Renal cortex interstitium (tissue), 11 donors: Measurements from ENCODE around the gene POM121C. TPM values are rescaled to one million over a fixed set of nuclear protein-coding genes. Genes with fewer than 3 reads are reported as not detected.
"Not testable (repeated sequence)": the region's sequence is repeated elsewhere in the genome, so short reads cannot be mapped to it uniquely, and the experiment has no call there.

Experiments
- DNase-seq, 11 donors: peaks; one replicate each; pipeline ENCODE4 v3.0.0-alpha.2; 2013; ENCODE audit warnings: low read depth in 9 of 11, low spot score in 4 of 11; ENCODE audit errors: extremely low read depth in 1 of 11
- polyA plus RNA-seq, 3 donors: library from polyadenylated mRNA; unstranded; fragments of 120-200 nt; gene quantifications; one replicate each; pipeline ENCODE4 v1.2.1, GENCODE V29; 2013; ENCODE audit not compliant: insufficient read length in 3 of 3

The POM121C gene
- polyA plus RNA-seq, 3 donors = 51.7 to 69.7 (median 68.6) TPM

- not testable (repeated sequence) for DNase-seq
These were observed 33.6 kb downstream of the POM121C start for GRCh38 chr7:75452494-75452955.

- DNase-seq = not testable (repeated sequence)
These were observed 36.2 kb downstream of the POM121C start for GRCh38 chr7:75449946-75450345.

- DNase-seq = peak in 4 of 11 donors; percentile 0 to 12 (median 2)
These were observed 43.5 kb downstream of the POM121C start for GRCh38 chr7:75442465-75443111.

- not testable (repeated sequence) for DNase-seq
These were observed 44.0 kb downstream of the POM121C start for GRCh38 chr7:75442101-75442464.

DNA sequence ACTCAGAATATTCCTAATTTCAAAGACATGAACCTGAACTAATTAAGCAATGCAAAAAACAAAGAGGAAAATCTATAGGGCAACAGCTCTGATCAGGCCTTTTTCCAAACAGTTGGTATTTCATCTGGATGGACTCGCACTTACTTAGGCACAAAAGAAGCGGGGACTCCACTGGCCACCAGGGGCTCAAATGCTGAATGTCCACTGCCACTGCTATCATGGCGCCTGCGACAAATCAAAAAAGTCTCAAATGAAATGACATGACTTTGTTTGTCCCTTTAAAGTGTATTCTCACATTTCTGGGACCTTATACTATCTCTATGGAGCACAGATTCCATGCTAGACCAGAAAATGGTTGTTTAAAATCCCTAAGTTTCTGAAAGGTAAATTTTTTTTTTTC is 47.1 kb downstream of the POM121C start:
- not testable (repeated sequence) for DNase-seq

- DNase-seq = not testable (repeated sequence)
These were observed 62.6 kb downstream of the POM121C start for GRCh38 chr7:75423481-75423880.

GRCh38 chr7:75421798-75422710 is 64.0 kb downstream of the POM121C start:
- DNase-seq = not testable (repeated sequence)

GRCh38 chr7:75420152-75420551 is 65.9 kb downstream of the POM121C start:
- DNase-seq = not testable (repeated sequence)

GRCh38 chr7:75419693-75420092 is 66.4 kb downstream of the POM121C start:
- DNase-seq = not testable (repeated sequence)

DNA sequence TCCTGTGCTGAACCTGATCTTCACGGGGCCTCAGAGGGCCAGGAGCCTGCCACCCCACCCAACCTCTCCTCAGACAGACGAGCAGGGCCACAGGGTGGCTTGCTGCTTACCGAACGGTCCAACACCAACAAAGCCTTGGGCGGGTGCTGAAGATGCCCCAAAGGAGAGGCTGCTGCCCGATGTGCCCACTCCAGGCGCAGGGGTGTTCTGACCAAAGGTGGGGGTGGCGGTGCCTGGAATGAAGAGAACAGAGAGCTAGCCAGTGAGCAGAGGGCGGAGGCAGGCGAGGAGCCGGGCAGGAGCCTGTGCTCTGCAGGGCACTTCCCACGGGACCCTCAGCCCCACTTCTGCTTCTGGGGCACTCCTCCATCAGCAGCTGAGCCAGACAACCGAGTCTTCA is 66.9 kb downstream of the POM121C start:
- not testable (repeated sequence) for DNase-seq

DNA sequence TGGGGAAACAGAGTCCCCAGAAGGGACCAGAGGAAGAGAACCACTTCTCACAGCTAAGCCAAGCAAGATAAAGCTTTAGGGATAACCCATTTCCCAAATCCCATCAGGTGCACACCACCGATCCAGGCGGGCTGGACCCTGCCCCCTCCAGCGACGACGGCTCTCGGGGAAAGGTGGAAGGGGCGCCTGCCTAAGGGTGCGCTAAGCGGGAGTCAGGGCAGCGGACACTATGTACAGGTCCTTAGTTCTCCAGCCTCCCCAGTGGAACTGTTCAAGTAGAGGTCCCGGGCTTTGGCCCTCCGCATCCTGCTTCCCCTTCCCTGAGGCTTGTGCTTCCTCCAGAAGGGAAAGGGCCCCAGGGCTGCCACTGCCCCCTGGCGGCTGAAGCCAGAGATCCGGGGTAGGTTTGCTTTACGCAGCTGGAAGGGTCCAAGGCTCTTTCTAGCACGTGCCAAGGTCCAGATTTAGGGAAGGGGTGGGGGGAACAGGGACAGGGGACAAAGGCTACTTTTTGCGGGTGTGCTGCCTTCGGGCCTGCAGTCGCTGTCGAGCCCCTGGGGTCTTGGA is 67.7 kb downstream of the POM121C start:
- DNase-seq = not testable (repeated sequence)

GRCh38 chr7:75416787-75417186 is 69.3 kb downstream of the POM121C start:
- DNase-seq = not testable (repeated sequence)

- DNase-seq = not testable (repeated sequence)
These were observed 70.2 kb downstream of the POM121C start for GRCh38 chr7:75415829-75416373.

DNA sequence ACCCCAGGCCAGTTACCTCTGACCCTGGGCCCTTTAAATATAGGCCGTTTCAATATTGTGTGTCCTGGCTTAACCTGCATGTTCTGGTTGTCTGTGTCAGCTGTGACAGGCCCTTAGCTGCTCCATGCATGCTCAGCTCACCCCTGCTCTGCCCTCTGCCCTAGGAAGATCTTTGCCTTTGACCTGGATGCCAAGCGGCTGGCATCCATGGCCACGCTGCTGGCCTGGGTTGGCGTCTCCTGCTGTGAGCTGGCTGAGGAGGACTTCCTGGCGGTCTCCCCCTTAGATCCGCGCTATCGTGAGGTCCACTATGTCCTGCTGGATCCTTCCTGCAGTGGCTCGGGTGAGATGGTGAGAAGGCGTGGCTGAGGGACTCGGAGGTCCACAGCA is 70.7 kb downstream of the POM121C start:
- not testable (repeated sequence) for DNase-seq

GRCh38 chr7:75414708-75415427 is 71.2 kb downstream of the POM121C start:
- DNase-seq = not testable (repeated sequence)

GRCh38 chr7:75414204-75414603 is 71.9 kb downstream of the POM121C start:
- DNase-seq = not testable (repeated sequence)

- not testable (repeated sequence) for DNase-seq
These were observed 75.3 kb downstream of the POM121C start for GRCh38 chr7:75410823-75411173.

GRCh38 chr7:75409880-75410822 is 75.9 kb downstream of the POM121C start:
- not testable (repeated sequence) for DNase-seq
